Type B pancreatic cell (in vitro differentiated cells): ENCODE measurements around the gene CAMTA1. TPM values are rescaled to one million over a fixed set of nuclear protein-coding genes. Genes with fewer than 3 reads are reported as not detected.

Experiments
- DNase-seq: peaks from one replicate; pipeline ENCODE4 v3.0.0; 2021; ENCODE audit warnings: mixed read lengths; ENCODE audit not compliant: unreplicated experiment; ENCODE audit errors: extremely low spot score
- H3K27ac Mint-ChIP-seq: 2 replicates; pipeline ENCODE4 v1.8.0; 2021; ENCODE audit warnings: mild to moderate bottlenecking, mixed read lengths
- H3K27me3 Mint-ChIP-seq: 2 replicates; pipeline ENCODE4 v1.8.0; 2021; ENCODE audit warnings: mixed read lengths
- H3K36me3 Mint-ChIP-seq: 2 replicates; pipeline ENCODE4 v1.8.0; 2021; ENCODE audit warnings: mixed read lengths
- H3K4me1 Mint-ChIP-seq: one replicate; pipeline ENCODE4 v1.8.0; 2021; ENCODE audit warnings: mixed read lengths; ENCODE audit not compliant: unreplicated experiment
- H3K4me3 Mint-ChIP-seq: 2 replicates; pipeline ENCODE4 v1.8.0; 2021; ENCODE audit warnings: mild to moderate bottlenecking, mixed read lengths
- H3K9me3 Mint-ChIP-seq: 2 replicates; pipeline ENCODE4 v1.8.0; 2021; ENCODE audit warnings: mixed read lengths
- CTCF ChIP-seq: fragments of 200-600 bp; sonication (generic); conservative IDR thresholded peaks from 2 replicates; pipeline ENCODE4 v1.5.0; 2021; ENCODE audit warnings: antibody characterized with exemption, mild to moderate bottlenecking
- total RNA-seq: library from RNA; stranded (reverse); gene quantifications from 2 replicates; pipeline ENCODE4 v1.2.1, GENCODE V29; 2021; ENCODE audit warnings: low replicate concordance

Gene CAMTA1
- total RNA-seq, 1 donor from 2014 or later: 82.5 TPM

DNA sequence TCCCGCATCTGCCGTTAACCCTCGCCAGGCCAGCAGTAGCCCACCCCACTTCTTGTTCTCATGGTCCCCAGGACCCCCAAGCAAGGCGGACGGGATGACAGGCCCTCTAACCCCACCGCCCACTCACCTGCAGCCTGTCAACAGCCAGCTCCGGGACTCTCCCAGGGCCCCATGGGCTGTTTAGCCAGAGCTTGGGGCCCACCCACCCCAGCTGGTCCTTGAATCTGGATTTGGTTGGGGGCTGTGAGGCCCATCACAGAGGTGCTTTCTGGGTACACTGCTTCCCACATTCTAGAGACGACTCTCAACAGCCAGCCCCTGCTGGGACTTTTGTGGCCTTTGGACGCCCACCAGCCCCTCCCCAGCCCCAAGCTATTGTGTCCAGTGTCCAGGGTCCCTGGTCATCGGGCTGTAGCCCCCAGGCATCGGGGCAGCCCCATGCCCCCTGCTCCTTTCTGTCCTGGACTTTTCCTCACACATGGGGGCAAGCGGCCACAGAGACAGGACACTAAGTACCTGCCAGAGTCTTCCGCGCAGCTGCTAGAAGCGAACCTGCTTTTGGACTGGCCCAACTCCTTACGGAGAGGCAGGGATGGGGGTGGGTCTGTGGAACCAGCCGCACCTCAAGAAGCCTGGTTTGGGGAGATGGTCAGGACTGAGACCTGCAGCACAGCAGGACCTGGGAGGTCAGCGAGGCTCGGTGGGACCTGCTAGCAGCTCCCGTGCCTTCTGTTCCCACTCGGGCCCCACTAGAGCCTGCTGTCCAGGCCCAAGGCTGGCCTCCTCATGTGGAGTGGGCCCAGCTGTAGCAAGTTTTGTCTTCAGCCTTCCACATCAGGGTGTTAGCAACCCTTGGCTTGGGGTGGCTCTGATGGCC, 777.7 kb downstream of the CAMTA1 start:
- DNase-seq: no peak
- Mint-ChIP-seq H3K36me3 (no peaks in the 10 kb centered on the region), H3K27me3 (no peaks in the 10 kb centered on the region), H3K4me3 (no peak overlapping the region), H3K27ac (no peak overlapping the region), H3K4me1 (peaks cover 7% of the 10 kb centered on the region), H3K9me3 (no peaks in the 10 kb centered on the region)
- no peak for TF ChIP-seq CTCF

DNA sequence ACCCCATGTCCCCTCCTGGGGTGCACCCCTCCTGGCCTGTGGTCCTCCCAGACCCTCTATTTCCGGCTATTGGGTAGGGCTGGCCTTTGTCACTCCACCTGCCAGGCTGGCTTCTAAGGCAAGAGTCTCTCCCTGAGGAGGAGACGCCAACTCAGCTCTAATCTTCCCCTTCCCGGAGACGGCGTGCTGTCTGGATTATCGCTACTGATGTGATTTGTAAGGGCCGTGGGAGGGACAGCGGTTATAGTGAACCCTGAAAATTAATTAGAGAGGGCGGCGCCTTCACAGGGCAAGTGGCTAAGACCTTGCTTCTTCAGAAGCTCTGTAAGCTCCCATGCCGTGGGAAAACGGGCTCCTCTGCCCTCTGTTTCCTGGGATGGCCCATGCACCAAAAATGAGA, 778.9 kb downstream of the CAMTA1 start:
- no peak for TF ChIP-seq CTCF
- no peak for DNase-seq
- no peak overlapping the region for H3K4me3 Mint-ChIP-seq
- H3K27me3 Mint-ChIP-seq: no peaks in the 10 kb centered on the region
- no peak overlapping the region for H3K27ac Mint-ChIP-seq
- H3K4me1 Mint-ChIP-seq: peaks cover 7% of the 10 kb centered on the region
- no peaks in the 10 kb centered on the region for H3K9me3 Mint-ChIP-seq
- H3K36me3 Mint-ChIP-seq: no peaks in the 10 kb centered on the region

- Mint-ChIP-seq H3K9me3 (no peaks in the 10 kb centered on the region), H3K4me1 (peaks cover 7% of the 10 kb centered on the region), H3K4me3 (no peak overlapping the region), H3K27ac (no peak overlapping the region), H3K36me3 (no peaks in the 10 kb centered on the region), H3K27me3 (no peaks in the 10 kb centered on the region)
- TF ChIP-seq CTCF: no peak
- DNase-seq: no peak
Measured at GRCh38 chr1:7565099-7565750, 780.0 kb downstream of the CAMTA1 start.

GRCh38 chr1:7566417-7567375, 781.4 kb downstream of the CAMTA1 start:
- no peaks in the 10 kb centered on the region for H3K36me3 Mint-ChIP-seq
- H3K4me3 Mint-ChIP-seq: no peak overlapping the region
- no peak overlapping the region for H3K27ac Mint-ChIP-seq
- H3K27me3 Mint-ChIP-seq: no peaks in the 10 kb centered on the region
- H3K4me1 Mint-ChIP-seq: peaks cover 4% of the 10 kb centered on the region
- TF ChIP-seq CTCF: no peak
- no peaks in the 10 kb centered on the region for H3K9me3 Mint-ChIP-seq
- DNase-seq: no peak

DNA sequence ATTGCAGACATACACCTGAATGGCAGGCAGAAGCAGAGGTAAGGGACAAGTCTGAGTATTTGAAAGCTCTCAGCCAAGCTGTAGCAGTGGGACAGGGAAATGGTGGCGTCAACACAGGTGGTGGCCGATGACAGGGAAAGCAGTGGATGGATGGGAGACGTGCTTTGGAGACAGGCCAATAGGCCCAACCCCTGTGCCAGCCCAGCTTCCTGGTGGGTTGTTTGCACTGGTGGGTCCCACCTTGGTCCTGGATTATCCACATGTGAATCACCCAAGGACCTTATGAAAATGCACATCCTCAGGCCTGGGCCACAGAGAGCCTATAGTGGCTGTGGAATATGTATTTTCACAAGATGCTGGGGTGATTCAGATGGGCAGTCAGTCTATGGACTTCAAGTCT, 782.1 kb downstream of the CAMTA1 start:
- TF ChIP-seq CTCF: no peak
- no peaks in the 10 kb centered on the region for H3K36me3 Mint-ChIP-seq
- H3K27ac Mint-ChIP-seq: no peak overlapping the region
- no peaks in the 10 kb centered on the region for H3K27me3 Mint-ChIP-seq
- DNase-seq: no peak
- no peak overlapping the region for H3K4me3 Mint-ChIP-seq
- H3K9me3 Mint-ChIP-seq: no peaks in the 10 kb centered on the region
- H3K4me1 Mint-ChIP-seq: peaks cover 2% of the 10 kb centered on the region
